Keratinocyte (primary cell): ENCODE data around the gene PPP1R14B. TPM values are rescaled to one million over a fixed set of nuclear protein-coding genes. Genes with fewer than 3 reads are reported as not detected.

ENCODE experiments used
- DNase-seq: peaks from one replicate; pipeline ENCODE4 v3.0.0-alpha.2; 2011; ENCODE audit warnings: low read depth, missing footprints, low spot score
- FAIRE-seq: peaks from 2 replicates; lab custom pipeline; 2011; peaks lifted over from hg19 to GRCh38; lab: Jason Lieb, UNC
- H2AFZ ChIP-seq: 2 replicates; pipeline ENCODE4 v1.6.0; 2012; ENCODE audit warnings: low read length, control low read depth, inconsistent platforms; ENCODE audit not compliant: control insufficient read depth
- H3K27ac ChIP-seq: 2 replicates; pipeline ENCODE4 v1.5.1; 2011; ENCODE audit warnings: low read length; ENCODE audit not compliant: control insufficient read depth, insufficient read depth
- H3K27me3 ChIP-seq: 3 replicates; pipeline ENCODE4 v1.6.0; 2011; ENCODE audit warnings: low read length; ENCODE audit not compliant: control insufficient read depth, insufficient read depth; ENCODE audit errors: extremely low read depth
- H3K36me3 ChIP-seq, 2 experiments: 2 replicates in 1 of 2; 3 replicates in 1 of 2; pipeline ENCODE4 v1.5.1; 2011; ENCODE audit warnings: low read length in 2 of 2, mild to moderate bottlenecking in 1 of 2; ENCODE audit not compliant: control insufficient read depth in 2 of 2, insufficient read depth in 2 of 2; ENCODE audit errors: extremely low read depth in 1 of 2
- H3K4me1 ChIP-seq: 3 replicates; pipeline ENCODE4 v1.5.1; 2011; ENCODE audit warnings: low read length; ENCODE audit not compliant: control insufficient read depth, insufficient read depth; ENCODE audit errors: extremely low read depth
- H3K4me2 ChIP-seq: 3 replicates; pipeline ENCODE4 v1.6.0; 2011; ENCODE audit warnings: low read depth, low read length; ENCODE audit not compliant: control insufficient read depth, insufficient read depth; ENCODE audit errors: extremely low read depth
- H3K4me3 ChIP-seq, 3 experiments: fragments of 200-600 bp in 1 of 3; sonication (generic) in 1 of 3; 2 replicates in 2 of 3; 3 replicates in 1 of 3; pipeline ENCODE4 v1.5.1; 2011 to 2016; ENCODE audit warnings: low read length in 3 of 3, mild to moderate bottlenecking in 3 of 3, control low read depth in 2 of 3, inconsistent platforms in 1 of 3, low read depth in 1 of 3, mixed read lengths in 1 of 3, mixed run types in 1 of 3, moderate library complexity in 1 of 3; ENCODE audit not compliant: control insufficient read depth in 2 of 3, insufficient read depth in 2 of 3; ENCODE audit errors: extremely low read depth in 1 of 3
- H3K79me2 ChIP-seq: 2 replicates; pipeline ENCODE4 v1.6.0; 2012; ENCODE audit warnings: low read length; ENCODE audit not compliant: control insufficient read depth, insufficient read depth
- H3K9ac ChIP-seq: 3 replicates; pipeline ENCODE4 v1.6.0; 2011; ENCODE audit warnings: low read length; ENCODE audit not compliant: control insufficient read depth, insufficient read depth; ENCODE audit errors: extremely low read depth
- H3K9me1 ChIP-seq: 3 replicates; pipeline ENCODE4 v1.6.0; 2011; ENCODE audit warnings: low read length; ENCODE audit not compliant: control insufficient read depth, insufficient read depth; ENCODE audit errors: extremely low read depth
- H3K9me3 ChIP-seq: 2 replicates; pipeline ENCODE4 v1.5.1; 2012; ENCODE audit warnings: low read depth, low read length; ENCODE audit not compliant: control insufficient read depth
- H4K20me1 ChIP-seq: 3 replicates; pipeline ENCODE4 v1.6.0; 2011; ENCODE audit warnings: low read length; ENCODE audit not compliant: control insufficient read depth, insufficient read depth; ENCODE audit errors: extremely low read depth
- CTCF ChIP-seq, 3 experiments: IDR thresholded peaks in 1 of 3; conservative IDR thresholded peaks in 1 of 3; optimal IDR thresholded peaks in 1 of 3; 2 replicates in 2 of 3; 3 replicates in 1 of 3; pipeline versions ENCODE3 to v1.5.1; 2011; ENCODE audit warnings: low read length in 3 of 3, mild to moderate bottlenecking in 3 of 3, moderate library complexity in 2 of 3, control low read depth in 1 of 3, inconsistent platforms in 1 of 3; ENCODE audit not compliant: insufficient read depth in 2 of 3; ENCODE audit errors: extremely low read depth in 1 of 3
- EZH2 ChIP-seq: IDR thresholded peaks from one replicate; pipeline ENCODE4 v1.6.1; 2012; ENCODE audit warnings: inconsistent platforms, mild to moderate bottlenecking, low read length, moderate library complexity
- dilution Hi-C: fragments of 300-500 bp; cut with MboI; formaldehyde crosslinking; loops from one replicate; pipeline ENCODE4 v1.7.0; 2020; ENCODE audit warnings: low sequenced_read_pairs; ENCODE audit not compliant: extremely low pct_ligation_motif_present
- polyA plus RNA-seq, 5 experiments: library from polyadenylated mRNA; depleted of rRNA in 3 of 5; stranded (reverse) in 3 of 5; stranded (forward) in 1 of 5; unstranded in 1 of 5; fragments of >200 nt; gene quantifications; 1 replicate in 1 of 5; 2 replicates in 3 of 5; 3 replicates in 1 of 5; pipeline versions ENCODE4 v1.2.1 to v1.2.3, GENCODE V29; 2011 to 2012; ENCODE audit warnings: missing spikeins in 2 of 5, low read depth in 1 of 5, low replicate concordance in 1 of 5

PPP1R14B gene
- polyA plus RNA-seq, 1 donor (not counting 4 experiments of a cell fraction or from before 2014, with no cell fraction given), result 208 TPM

- H3K4me1 ChIP-seq, result peaks cover 44% of the 10 kb centered on the region
- H3K79me2 ChIP-seq, result peaks cover 25% of the 10 kb centered on the region
- FAIRE-seq (no peak), DNase-seq (peak; percentile 96)
- no peaks in the 10 kb centered on the region for H3K27me3 ChIP-seq
- no peaks in the 10 kb centered on the region for H3K9me1 ChIP-seq
- dilution Hi-C loops, result no loop called here
- H3K4me3 ChIP-seq, result peak overlapping the region; percentile 74 to 87 (median 79)
- TF ChIP-seq EZH2 (no peak), CTCF (optimal IDR thresholded peaks at IDR 0.05 in 1 of 3, IDR thresholded peaks at IDR 0.05 in 1 of 3, conservative IDR thresholded peaks at IDR 0.05 in 1 of 3; ENCODE audit: extremely low read depth in 1 of 3, insufficient read depth in 2 of 3, low read length in 3 of 3) (no peak)
- peak overlapping the region; percentile 98 for H3K27ac ChIP-seq
- peak overlapping the region; percentile 65 for H2AFZ ChIP-seq
- H3K9ac ChIP-seq, result peak overlapping the region; percentile 89
- peak overlapping the region; percentile 76 for H3K4me2 ChIP-seq
- no peaks in the 10 kb centered on the region for H4K20me1 ChIP-seq
- H3K9me3 ChIP-seq, result no peaks in the 10 kb centered on the region
- H3K36me3 ChIP-seq, result peaks cover 14 to 30% of the 10 kb centered on the region in 2 experiments
Measured at GRCh38 chr11:64241241-64241490, 5.6 kb downstream of the PPP1R14B start.

- no peaks in the 10 kb centered on the region for H3K9me1 ChIP-seq
- no peaks in the 10 kb centered on the region for H3K27me3 ChIP-seq
- TF ChIP-seq EZH2 (no peak), CTCF (optimal IDR thresholded peaks at IDR 0.05 in 1 of 3, IDR thresholded peaks at IDR 0.05 in 1 of 3, conservative IDR thresholded peaks at IDR 0.05 in 1 of 3; ENCODE audit: extremely low read depth in 1 of 3, insufficient read depth in 2 of 3, low read length in 3 of 3) (no peak)
- H3K9ac ChIP-seq, result peak within 1 kb of the TSS; percentile 89
- FAIRE-seq (peak; percentile 86), DNase-seq (peak; percentile 99)
- peaks cover 14 to 32% of the 10 kb centered on the region in 2 experiments for H3K36me3 ChIP-seq
- peaks cover 20% of the 10 kb centered on the region for H3K79me2 ChIP-seq
- peak within 1 kb of the TSS; percentile 74 to 87 (median 82) for H3K4me3 ChIP-seq
- H3K4me1 ChIP-seq, result peaks cover 49% of the 10 kb centered on the region
- peak within 1 kb of the TSS; percentile 65 for H2AFZ ChIP-seq
- no peaks in the 10 kb centered on the region for H3K9me3 ChIP-seq
- H3K4me2 ChIP-seq, result peak within 1 kb of the TSS; percentile 76
- dilution Hi-C loops, result no loop called here
- no peaks in the 10 kb centered on the region for H4K20me1 ChIP-seq
- peak within 1 kb of the TSS; percentile 98 for H3K27ac ChIP-seq
Measured at GRCh38 chr11:64240435-64241240, 6.1 kb downstream of the PPP1R14B start, which contains the start of gene FKBP2. FKBP2 (plus strand) TSS chr11:64241095; CDS start chr11:64242388, 1,293 bp downstream.
